CD14-positive monocyte (primary cell): ENCODE results near the gene NTNG2. TPM values are rescaled to one million over a fixed set of nuclear protein-coding genes. Genes with fewer than 3 reads are reported as not detected.

Source experiments
- DNase-seq, 3 donors: peaks; one replicate each; pipeline ENCODE4 v3.0.0-alpha.2; 2011 to 2022
- H2AFZ ChIP-seq: 2 replicates; pipeline ENCODE4 v1.6.0; 2012; ENCODE audit warnings: mild to moderate bottlenecking, low read depth, low read length, inconsistent platforms; ENCODE audit not compliant: insufficient read depth, poor library complexity, severe bottlenecking
- H3K27ac ChIP-seq, 2 donors: 1 replicate in 1 of 2; 2 replicates in 1 of 2; pipeline ENCODE4 v1.5.1; 2012 to 2013; ENCODE audit warnings: low read length in 2 of 2, control low read depth in 1 of 2, inconsistent platforms in 1 of 2, low read depth in 1 of 2, mild to moderate bottlenecking in 1 of 2
- H3K27me3 ChIP-seq, 2 donors: one replicate each; pipeline versions ENCODE4 v1.6.0 to v1.6.1; 2011 to 2013; ENCODE audit warnings: low read length in 2 of 2; ENCODE audit not compliant: control insufficient read depth in 2 of 2, insufficient read depth in 2 of 2
- H3K36me3 ChIP-seq, 2 donors: replicated peaks in 1 of 2; 1 replicate in 1 of 2; 2 replicates in 1 of 2; pipeline versions ENCODE4 v1.5.1 to v1.6.1; 2012 to 2013; ENCODE audit warnings: low read length in 2 of 2, control low read depth in 1 of 2, inconsistent platforms in 1 of 2, mild to moderate bottlenecking in 1 of 2; ENCODE audit not compliant: insufficient read depth in 2 of 2, control insufficient read depth in 1 of 2
- H3K4me1 ChIP-seq, 2 donors: 1 replicate in 1 of 2; 2 replicates in 1 of 2; pipeline versions ENCODE4 v1.5.1 to v1.6.1; 2012 to 2013; ENCODE audit warnings: low read length in 2 of 2, control low read depth in 1 of 2, inconsistent platforms in 1 of 2, mild to moderate bottlenecking in 1 of 2, moderate library complexity in 1 of 2; ENCODE audit not compliant: insufficient read depth in 2 of 2, control insufficient read depth in 1 of 2
- H3K4me2 ChIP-seq: replicated peaks from 2 replicates; pipeline ENCODE3; 2012; ENCODE audit warnings: low read length, moderate library complexity, mild to moderate bottlenecking; ENCODE audit not compliant: poor library complexity, severe bottlenecking; ENCODE audit errors: extremely low read depth
- H3K4me3 ChIP-seq, 3 experiments: fragments of 200-600 bp in 1 of 3; sonication (generic) in 1 of 3; replicated peaks in 1 of 3; 1 replicate in 2 of 3; 2 replicates in 1 of 3; pipeline ENCODE4 v1.5.1; 2011 to 2013; ENCODE audit warnings: low read length in 3 of 3, mild to moderate bottlenecking in 3 of 3, control low read depth in 2 of 3, low read depth in 2 of 3, inconsistent platforms in 1 of 3, moderate library complexity in 1 of 3
- H3K79me2 ChIP-seq: 2 replicates; pipeline ENCODE4 v1.6.0; 2012; ENCODE audit warnings: mild to moderate bottlenecking, control low read depth, inconsistent platforms, low read length, moderate library complexity; ENCODE audit not compliant: insufficient read depth
- H3K9ac ChIP-seq: 2 replicates; pipeline ENCODE4 v1.6.0; 2017; ENCODE audit warnings: low read length, mild to moderate bottlenecking; ENCODE audit not compliant: insufficient read depth, poor library complexity, severe bottlenecking
- H3K9me3 ChIP-seq, 2 donors: replicated peaks in 1 of 2; 1 replicate in 1 of 2; 2 replicates in 1 of 2; pipeline versions ENCODE4 v1.5.1 to v1.6.1; 2012 to 2013; ENCODE audit warnings: low read length in 2 of 2, control low read depth in 1 of 2; ENCODE audit not compliant: control insufficient read depth in 1 of 2, insufficient read depth in 1 of 2
- H4K20me1 ChIP-seq: 2 replicates; pipeline ENCODE4 v1.6.0; 2012; ENCODE audit warnings: mild to moderate bottlenecking, low read length, control low read depth, moderate library complexity; ENCODE audit not compliant: insufficient read depth
- H3K27ac Mint-ChIP-seq, 7 donors: one replicate each; pipeline ENCODE4 v1.8.0; 2020; ENCODE audit warnings: mild to moderate bottlenecking in 7 of 7, mixed read lengths in 7 of 7, moderate library complexity in 6 of 7, inconsistent platforms in 2 of 7
- H3K27me3 Mint-ChIP-seq, 3 donors: one replicate each; pipeline ENCODE4 v1.8.0; 2021 to 2022; ENCODE audit warnings: low read depth in 3 of 3, mild to moderate bottlenecking in 3 of 3, mixed read lengths in 3 of 3, moderate library complexity in 3 of 3, inconsistent platforms in 1 of 3
- H3K36me3 Mint-ChIP-seq, 2 donors: one replicate each; pipeline ENCODE4 v1.8.0; 2020; ENCODE audit warnings: mixed read lengths in 2 of 2, inconsistent platforms in 1 of 2, mild to moderate bottlenecking in 1 of 2
- H3K4me1 Mint-ChIP-seq: one replicate; pipeline ENCODE4 v1.8.0; 2020; ENCODE audit warnings: mild to moderate bottlenecking, mixed read lengths
- H3K4me3 Mint-ChIP-seq, 2 donors: one replicate each; pipeline ENCODE4 v1.8.0; 2020; ENCODE audit warnings: mild to moderate bottlenecking in 2 of 2, mixed read lengths in 2 of 2, moderate library complexity in 1 of 2
- H3K9me3 Mint-ChIP-seq, 7 donors: one replicate each; pipeline ENCODE4 v1.8.0; 2020 to 2022; ENCODE audit warnings: mixed read lengths in 7 of 7, mild to moderate bottlenecking in 6 of 7, moderate library complexity in 6 of 7, inconsistent platforms in 2 of 7
- WGBS: methylation state at CpG from one replicate; pipeline ENCODE4 v1.1.5; 2013; ENCODE audit warnings: missing lambda C conversion rate; ENCODE audit not compliant: insufficient coverage; 5-methylcytosine and 5-hydroxymethylcytosine counted together
- intact Hi-C, 2 donors: fragments of 100-400 bp; cut with micrococcal nuclease; formaldehyde crosslinking; loops; one replicate each; pipeline versions ENCODE4 v1.15.0 to v1.15.1; 2023
- polyA plus RNA-seq, 3 donors: library from polyadenylated mRNA; depleted of rRNA in 1 of 3; unstranded in 2 of 3; stranded (reverse) in 1 of 3; fragments of 300-500 nt in 2 of 3; fragments of >200 nt in 1 of 3; fragmentation: Illumina TruSeq in 2 of 3; gene quantifications; 1 replicate in 2 of 3; 2 replicates in 1 of 3; pipeline ENCODE4 v1.2.3, GENCODE V29; 2012 to 2021
- TF ChIP-seq, protein P1 (sequence below): fragments of 200-600 bp; IDR thresholded peaks from one replicate; pipeline ENCODE4 v1.8.0; 2022; ENCODE audit warnings: antibody characterized with exemption, mild to moderate bottlenecking

NTNG2 gene
- polyA plus RNA-seq, 3 donors, result 2.1 to 10.0 (median 5.0) TPM

DNA sequence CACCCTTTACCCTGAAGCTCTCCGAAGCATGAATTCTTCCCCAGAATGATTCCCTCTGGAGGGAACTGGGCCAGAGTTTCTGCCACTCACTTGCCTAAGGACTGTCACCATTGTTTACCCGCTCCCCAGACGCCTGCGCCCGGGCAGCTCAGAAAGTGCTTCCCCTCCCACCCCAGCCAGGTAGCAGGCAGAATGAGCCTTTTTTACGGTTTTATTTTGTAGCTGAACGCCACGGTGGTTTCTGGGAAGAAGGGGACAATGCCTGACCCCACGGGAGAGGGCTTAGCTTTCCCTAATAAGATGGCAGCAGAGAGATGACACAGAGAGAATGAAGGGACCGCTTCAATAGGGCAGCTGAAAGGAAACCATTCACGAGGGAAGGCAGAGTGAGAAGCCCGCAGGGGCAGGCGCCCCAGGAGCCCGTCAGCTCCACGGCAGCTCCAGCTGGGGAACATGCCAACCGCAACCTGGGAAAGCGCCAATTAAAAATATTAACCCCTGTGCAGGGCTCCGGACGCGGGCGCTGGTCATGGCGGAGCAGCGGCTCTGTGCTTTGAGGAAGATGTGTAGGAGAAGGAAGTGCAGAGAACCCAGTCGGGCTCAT is 20.4 kb upstream of the NTNG2 start:
- peaks cover 0 to 30% of the 10 kb centered on the region in 2 donors for H3K27me3 ChIP-seq
- H3K4me1 ChIP-seq, result peaks cover 3 to 9% of the 10 kb centered on the region in 2 donors
- WGBS, result 4% methylated on average over 14 of the region's 24 CpGs
- H3K36me3 ChIP-seq, result no peaks in the 10 kb centered on the region
- TF ChIP-seq, protein P1, sequence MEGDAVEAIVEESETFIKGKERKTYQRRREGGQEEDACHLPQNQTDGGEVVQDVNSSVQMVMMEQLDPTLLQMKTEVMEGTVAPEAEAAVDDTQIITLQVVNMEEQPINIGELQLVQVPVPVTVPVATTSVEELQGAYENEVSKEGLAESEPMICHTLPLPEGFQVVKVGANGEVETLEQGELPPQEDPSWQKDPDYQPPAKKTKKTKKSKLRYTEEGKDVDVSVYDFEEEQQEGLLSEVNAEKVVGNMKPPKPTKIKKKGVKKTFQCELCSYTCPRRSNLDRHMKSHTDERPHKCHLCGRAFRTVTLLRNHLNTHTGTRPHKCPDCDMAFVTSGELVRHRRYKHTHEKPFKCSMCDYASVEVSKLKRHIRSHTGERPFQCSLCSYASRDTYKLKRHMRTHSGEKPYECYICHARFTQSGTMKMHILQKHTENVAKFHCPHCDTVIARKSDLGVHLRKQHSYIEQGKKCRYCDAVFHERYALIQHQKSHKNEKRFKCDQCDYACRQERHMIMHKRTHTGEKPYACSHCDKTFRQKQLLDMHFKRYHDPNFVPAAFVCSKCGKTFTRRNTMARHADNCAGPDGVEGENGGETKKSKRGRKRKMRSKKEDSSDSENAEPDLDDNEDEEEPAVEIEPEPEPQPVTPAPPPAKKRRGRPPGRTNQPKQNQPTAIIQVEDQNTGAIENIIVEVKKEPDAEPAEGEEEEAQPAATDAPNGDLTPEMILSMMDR, result no peak
- peaks cover 0 to 10% (median 0%) of the 10 kb centered on the region in 7 donors for H3K9me3 Mint-ChIP-seq
- no peaks in the 10 kb centered on the region for H4K20me1 ChIP-seq
- H3K9ac ChIP-seq, result no peak overlapping the region
- intact Hi-C loops, result no loop called here
- DNase-seq, result peak in 1 of 3 donors; percentile 1
- no peaks in the 10 kb centered on the region for H3K36me3 Mint-ChIP-seq
- H3K9me3 ChIP-seq, result no peaks in the 10 kb centered on the region
- no peaks in the 10 kb centered on the region for H3K79me2 ChIP-seq
- peak overlapping the region; percentile 42 for H2AFZ ChIP-seq
- H3K27ac Mint-ChIP-seq, result peak overlapping the region in 1 of 7 donors; percentile 16
- H3K27ac ChIP-seq, result no peak overlapping the region
- peak overlapping the region in 2 of 3 experiments; percentile 16 to 52 for H3K4me3 ChIP-seq
- peaks cover 34 to 63% (median 45%) of the 10 kb centered on the region in 3 donors for H3K27me3 Mint-ChIP-seq
- H3K4me1 Mint-ChIP-seq, result peaks cover 10% of the 10 kb centered on the region
- peak overlapping the region; percentile 55 for H3K4me2 ChIP-seq
- H3K4me3 Mint-ChIP-seq, result peak overlapping the region; percentile 48 to 86

GRCh38 chr9:132141948-132142594 is 19.8 kb upstream of the NTNG2 start:
- Histone ChIP-seq H3K79me2 (no peaks in the 10 kb centered on the region), H3K9me3 (no peaks in the 10 kb centered on the region), H3K27me3 (peaks cover 0 to 30% of the 10 kb centered on the region in 2 donors), H3K4me3 (peak overlapping the region in 1 of 3 experiments; percentile 52), H4K20me1 (no peaks in the 10 kb centered on the region), H2AFZ (peak overlapping the region; percentile 42), H3K4me1 (peaks cover 3 to 9% of the 10 kb centered on the region in 2 donors), H3K9ac (no peak overlapping the region), H3K27ac (no peak overlapping the region), H3K4me2 (peak overlapping the region; percentile 55), H3K36me3 (no peaks in the 10 kb centered on the region)
- H3K27me3 Mint-ChIP-seq, result peaks cover 39 to 65% (median 42%) of the 10 kb centered on the region in 3 donors
- TF ChIP-seq, protein P1, result no peak
- peak overlapping the region; percentile 48 to 86 for H3K4me3 Mint-ChIP-seq
- DNase-seq, result no peak
- peaks cover 0 to 10% (median 0%) of the 10 kb centered on the region in 7 donors for H3K9me3 Mint-ChIP-seq
- H3K36me3 Mint-ChIP-seq, result no peaks in the 10 kb centered on the region
- intact Hi-C loops, result no loop called here
- peaks cover 10% of the 10 kb centered on the region for H3K4me1 Mint-ChIP-seq
- peak overlapping the region in 1 of 7 donors; percentile 37 for H3K27ac Mint-ChIP-seq
- no CpG with 5 or more reads among the region's 12 CpGs for WGBS
